Epithelial cell of proximal tubule (primary cell): ENCODE results near the gene KRT82. TPM values are rescaled to one million over a fixed set of nuclear protein-coding genes. Genes with fewer than 3 reads are reported as not detected.

Experiments used
- DNase-seq: peaks from one replicate; pipeline ENCODE4 v3.0.0-alpha.2; 2011; ENCODE audit warnings: low read depth
- H3K4me3 ChIP-seq: 2 replicates; pipeline ENCODE4 v1.5.1; 2011; ENCODE audit warnings: low read depth, mild to moderate bottlenecking, low read length
- CTCF ChIP-seq: conservative IDR thresholded peaks from 2 replicates; pipeline ENCODE4 v1.5.1; 2012; ENCODE audit warnings: low read depth, mild to moderate bottlenecking, low read length
- total RNA-seq: library from RNA; depleted of rRNA; stranded (reverse); fragments of >200 nt; gene quantifications from 2 replicates; pipeline ENCODE4 v1.2.3, GENCODE V29; 2015

The KRT82 gene
- total RNA-seq, 1 donor from 2014 or later = not detected

- DNase-seq = no peak
- no peak overlapping the region for H3K4me3 ChIP-seq
- TF ChIP-seq CTCF = no peak
These were observed 4.2 kb downstream of the KRT82 start for GRCh38 chr12:52401926-52402325.

DNA sequence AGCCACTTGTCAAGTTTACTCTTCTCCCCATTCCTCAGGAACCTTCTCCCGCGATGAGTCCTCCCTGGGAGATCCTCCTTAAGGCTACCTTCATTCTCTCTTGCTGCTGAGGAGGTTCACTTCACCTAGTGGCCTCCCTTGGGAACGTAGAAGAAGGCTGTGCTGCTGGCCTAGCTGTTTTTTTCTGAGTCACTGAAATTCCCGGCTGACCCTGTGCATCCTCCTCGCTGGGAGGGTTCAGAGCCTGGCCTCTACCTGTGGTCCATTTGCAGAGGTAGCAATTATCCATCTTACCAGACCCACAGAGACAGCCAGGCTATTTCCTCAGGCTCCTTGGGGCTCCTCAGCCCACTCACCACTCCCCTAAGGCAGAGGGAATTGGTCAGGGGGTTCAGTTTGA is 4.6 kb downstream of the KRT82 start:
- H3K4me3 ChIP-seq = no peak overlapping the region
- TF ChIP-seq CTCF = no peak
- DNase-seq = no peak

DNA sequence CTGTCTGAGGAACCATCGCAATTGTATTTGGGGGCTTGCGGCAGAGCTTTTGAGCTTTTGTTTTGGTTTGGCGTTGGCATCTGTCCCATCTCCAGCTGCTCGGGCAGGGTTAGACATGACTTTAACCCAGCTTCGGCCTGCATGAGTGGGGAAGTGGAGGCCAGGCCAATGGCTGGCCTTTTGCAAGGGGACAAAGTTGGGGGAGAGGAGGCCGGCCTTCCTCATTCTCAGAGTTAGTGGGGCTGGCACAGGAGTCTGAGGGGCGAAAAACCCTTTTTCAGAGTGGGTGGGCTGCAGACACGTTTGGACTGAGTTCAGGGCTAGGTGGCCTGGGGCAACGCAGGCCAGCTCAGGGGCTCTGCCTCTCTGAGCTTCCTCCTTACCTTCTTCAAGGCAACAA is 5.2 kb downstream of the KRT82 start:
- TF ChIP-seq CTCF = no peak
- H3K4me3 ChIP-seq = no peak overlapping the region
- no peak for DNase-seq

DNA sequence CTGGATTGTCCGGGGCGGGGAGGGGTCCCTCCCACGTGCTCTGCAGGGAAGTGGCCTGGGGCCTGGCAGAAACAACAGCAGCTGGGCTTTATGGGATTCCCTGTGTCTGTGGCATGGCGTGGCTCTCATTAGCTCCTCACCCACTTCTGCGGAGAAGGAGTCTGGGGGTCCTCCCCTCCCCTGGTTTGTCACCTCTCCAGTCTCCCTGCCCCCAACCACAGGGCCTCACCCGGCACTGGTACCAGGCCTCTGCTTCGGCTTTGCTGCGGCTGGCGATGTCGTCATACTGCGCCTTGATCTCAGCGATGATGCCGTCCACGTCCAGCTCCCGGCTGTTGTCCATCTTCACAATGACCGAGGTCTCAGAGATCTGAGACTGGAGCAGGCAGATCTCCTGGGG is 6.4 kb downstream of the KRT82 start:
- TF ChIP-seq CTCF = no peak
- DNase-seq = no peak
- no peak overlapping the region for H3K4me3 ChIP-seq

- H3K4me3 ChIP-seq = no peak overlapping the region
- DNase-seq = no peak
- no peak for TF ChIP-seq CTCF
These were observed 8.0 kb downstream of the KRT82 start for GRCh38 chr12:52398176-52398575.

DNA sequence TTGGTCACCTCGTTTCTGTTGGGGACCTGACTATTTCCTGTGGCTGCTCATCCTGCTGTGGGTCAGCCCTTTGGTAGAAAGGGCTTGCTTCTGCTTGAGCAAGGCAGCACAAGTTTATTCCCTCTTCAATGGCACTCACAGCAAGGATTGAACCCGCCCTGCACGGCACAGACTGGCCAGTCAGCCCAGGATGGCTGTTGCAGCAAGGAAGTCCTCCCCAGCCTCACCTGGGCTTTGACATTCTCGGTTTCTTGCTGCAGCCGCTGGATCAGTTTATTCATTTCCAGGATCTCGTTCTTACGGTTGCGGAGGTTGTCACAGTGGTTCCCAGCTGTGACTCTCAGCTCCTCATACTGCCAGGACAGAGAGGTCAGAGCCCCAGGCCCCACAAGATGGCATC is 9.5 kb downstream of the KRT82 start:
- no peak overlapping the region for H3K4me3 ChIP-seq
- DNase-seq = no peak
- TF ChIP-seq CTCF = no peak

GRCh38 chr12:52395761-52396434 is 10.2 kb downstream of the KRT82 start:
- H3K4me3 ChIP-seq = no peak overlapping the region
- peak; percentile 49 for TF ChIP-seq CTCF
- no peak for DNase-seq
